SK-N-SH treated with all-trans-retinoic acid at 6 μM for 48 hours (cell line): Measurements from ENCODE around the gene RITA1.

Experiments
- BACH2 ChIP-seq: fragments of 250-450 bp; sonication (Bioruptor Pico); IDR thresholded peaks from 2 replicates; pipeline ENCODE4 v1.9.0; 2021; ENCODE audit warnings: mild to moderate bottlenecking, borderline replicate concordance
- CREB5 ChIP-seq: fragments of 250-450 bp; sonication (Bioruptor Pico); IDR thresholded peaks from 2 replicates; pipeline ENCODE4 v1.5.1; 2020; ENCODE audit warnings: low read depth, mild to moderate bottlenecking, moderate library complexity
- OSR1 ChIP-seq: fragments of 250-450 bp; sonication (Bioruptor Pico); IDR thresholded peaks from 2 replicates; pipeline ENCODE4 v1.8.0; 2022; ENCODE audit warnings: moderate library complexity, mild to moderate bottlenecking, inconsistent platforms
- POU6F1 ChIP-seq: fragments of 250-450 bp; sonication (Bioruptor Pico); IDR thresholded peaks from 2 replicates; pipeline ENCODE4 v1.8.0; 2021; ENCODE audit warnings: low read depth, mild to moderate bottlenecking, moderate library complexity, borderline replicate concordance
- ZC3H10 ChIP-seq: fragments of 250-450 bp; sonication (Bioruptor Pico); IDR thresholded peaks from 2 replicates; pipeline ENCODE4 v1.5.1; 2021; ENCODE audit warnings: mild to moderate bottlenecking, moderate library complexity
- ZFP3 ChIP-seq: fragments of 250-450 bp; sonication (Bioruptor Pico); IDR thresholded peaks from 2 replicates; pipeline ENCODE4 v1.5.0; 2020; ENCODE audit warnings: mild to moderate bottlenecking, moderate library complexity
- ZFP30 ChIP-seq: fragments of 450-650 bp; formaldehyde crosslinking; IDR thresholded peaks from 2 replicates; pipeline ENCODE4 v1.5.0; 2022; ENCODE audit warnings: mild to moderate bottlenecking, moderate library complexity
- ZNF565 ChIP-seq: fragments of 450-650 bp; formaldehyde crosslinking; conservative IDR thresholded peaks from 2 replicates; pipeline ENCODE4 v1.5.0; 2020; ENCODE audit warnings: low read depth, mild to moderate bottlenecking, moderate library complexity
- ZNF70 ChIP-seq: fragments of 450-650 bp; formaldehyde crosslinking; IDR thresholded peaks from 2 replicates; pipeline ENCODE4 v1.5.0; 2020; ENCODE audit warnings: mild to moderate bottlenecking, moderate library complexity
- ZNF8 ChIP-seq: fragments of 450-650 bp; formaldehyde crosslinking; IDR thresholded peaks from 2 replicates; pipeline ENCODE4 v1.5.0; 2020; ENCODE audit warnings: mild to moderate bottlenecking, moderate library complexity
- TF ChIP-seq, protein P1 (sequence below): fragments of 250-450 bp; sonication (Bioruptor Pico); IDR thresholded peaks from 2 replicates; pipeline ENCODE4 v1.8.0; 2020; ENCODE audit warnings: mild to moderate bottlenecking, moderate library complexity, borderline replicate concordance

DNA sequence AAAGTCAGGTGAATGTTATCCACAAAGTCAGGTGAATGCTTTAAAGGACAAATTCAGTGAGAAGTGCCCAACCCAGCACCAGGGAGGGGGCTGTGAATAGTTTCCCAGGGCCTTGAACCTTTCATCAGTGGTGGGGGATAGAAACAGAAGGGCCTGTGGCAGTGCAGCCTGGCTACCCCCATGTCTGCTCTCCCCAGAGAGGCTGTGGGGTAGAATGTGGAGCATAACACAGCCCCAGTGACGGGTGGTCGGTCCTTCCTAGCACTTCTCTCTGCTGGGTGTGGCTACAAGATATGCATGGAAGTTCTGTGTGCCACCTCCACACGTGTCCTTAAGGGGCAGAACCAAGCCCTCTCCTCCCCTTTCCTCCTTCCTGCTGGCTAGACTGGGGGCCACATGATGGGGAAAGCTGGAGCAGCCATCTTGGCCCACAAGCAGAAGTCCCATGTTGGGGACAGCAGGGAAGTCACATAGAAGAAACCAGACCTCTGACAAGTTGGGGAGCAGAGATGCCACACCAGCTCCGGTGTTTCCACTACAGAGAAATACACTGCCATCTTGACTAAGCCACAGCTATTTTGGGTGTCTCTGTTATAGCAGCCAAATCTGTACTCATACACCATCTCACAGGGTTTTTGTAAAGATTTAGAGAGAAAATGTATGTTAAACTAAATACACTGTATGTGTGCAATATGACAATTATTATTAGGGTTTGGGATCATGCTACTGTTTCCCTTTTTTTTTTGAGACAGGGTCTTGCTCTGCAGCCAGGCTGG, 17.0 kb downstream of the RITA1 start:
- TF ChIP-seq OSR1 (CRISPR knock-in tag) (no peak), ZFP3 (CRISPR knock-in tag) (no peak), ZNF565 (CRISPR knock-in tag) (no peak), ZNF70 (no peak), ZNF8 (no peak), BACH2 (CRISPR knock-in tag) (no peak), POU6F1 (CRISPR knock-in tag) (no peak), ZFP30 (CRISPR knock-in tag) (no peak), CREB5 (CRISPR knock-in tag) (no peak), ZC3H10 (CRISPR knock-in tag) (no peak)
- TF ChIP-seq, protein P1, sequence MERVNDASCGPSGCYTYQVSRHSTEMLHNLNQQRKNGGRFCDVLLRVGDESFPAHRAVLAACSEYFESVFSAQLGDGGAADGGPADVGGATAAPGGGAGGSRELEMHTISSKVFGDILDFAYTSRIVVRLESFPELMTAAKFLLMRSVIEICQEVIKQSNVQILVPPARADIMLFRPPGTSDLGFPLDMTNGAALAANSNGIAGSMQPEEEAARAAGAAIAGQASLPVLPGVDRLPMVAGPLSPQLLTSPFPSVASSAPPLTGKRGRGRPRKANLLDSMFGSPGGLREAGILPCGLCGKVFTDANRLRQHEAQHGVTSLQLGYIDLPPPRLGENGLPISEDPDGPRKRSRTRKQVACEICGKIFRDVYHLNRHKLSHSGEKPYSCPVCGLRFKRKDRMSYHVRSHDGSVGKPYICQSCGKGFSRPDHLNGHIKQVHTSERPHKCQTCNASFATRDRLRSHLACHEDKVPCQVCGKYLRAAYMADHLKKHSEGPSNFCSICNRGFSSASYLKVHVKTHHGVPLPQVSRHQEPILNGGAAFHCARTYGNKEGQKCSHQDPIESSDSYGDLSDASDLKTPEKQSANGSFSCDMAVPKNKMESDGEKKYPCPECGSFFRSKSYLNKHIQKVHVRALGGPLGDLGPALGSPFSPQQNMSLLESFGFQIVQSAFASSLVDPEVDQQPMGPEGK = no peak
